Stimulated activated CD4-positive, alpha-beta T cell treated with anti-CD3 and anti-CD28 coated beads, TNF-alpha, amount 100 ng/mL, for 4 hours (primary cell): ENCODE measurements around the gene TTBK2.
"Not testable (repeated sequence)": the region's sequence is repeated elsewhere in the genome, so short reads cannot be mapped to it uniquely, and the experiment has no call there.

Experiments used
- DNase-seq, 3 experiments: peaks; one replicate each; pipeline ENCODE4 v3.0.0-alpha.2; 2020; ENCODE audit warnings: low read depth in 3 of 3

Gene TTBK2

DNA sequence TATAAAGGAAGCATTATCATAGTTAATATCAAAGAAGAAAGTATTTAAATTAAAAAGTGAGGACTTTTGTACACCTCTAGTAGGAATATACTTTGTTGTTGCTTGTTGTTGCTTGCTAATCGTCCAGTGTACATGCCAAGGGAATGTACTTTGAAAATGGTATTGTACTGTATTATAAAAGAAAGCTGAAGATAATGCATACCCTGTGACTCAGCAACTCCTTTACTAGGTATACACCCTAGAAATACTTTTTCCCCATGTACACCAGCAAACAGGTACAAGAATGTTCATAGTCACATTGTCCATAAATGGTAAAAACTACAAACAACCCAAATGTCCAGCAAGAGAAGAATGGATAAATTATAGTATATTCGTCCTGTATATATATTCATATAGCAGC is 12.0 kb downstream of the TTBK2 start:
- no peak for DNase-seq

DNA sequence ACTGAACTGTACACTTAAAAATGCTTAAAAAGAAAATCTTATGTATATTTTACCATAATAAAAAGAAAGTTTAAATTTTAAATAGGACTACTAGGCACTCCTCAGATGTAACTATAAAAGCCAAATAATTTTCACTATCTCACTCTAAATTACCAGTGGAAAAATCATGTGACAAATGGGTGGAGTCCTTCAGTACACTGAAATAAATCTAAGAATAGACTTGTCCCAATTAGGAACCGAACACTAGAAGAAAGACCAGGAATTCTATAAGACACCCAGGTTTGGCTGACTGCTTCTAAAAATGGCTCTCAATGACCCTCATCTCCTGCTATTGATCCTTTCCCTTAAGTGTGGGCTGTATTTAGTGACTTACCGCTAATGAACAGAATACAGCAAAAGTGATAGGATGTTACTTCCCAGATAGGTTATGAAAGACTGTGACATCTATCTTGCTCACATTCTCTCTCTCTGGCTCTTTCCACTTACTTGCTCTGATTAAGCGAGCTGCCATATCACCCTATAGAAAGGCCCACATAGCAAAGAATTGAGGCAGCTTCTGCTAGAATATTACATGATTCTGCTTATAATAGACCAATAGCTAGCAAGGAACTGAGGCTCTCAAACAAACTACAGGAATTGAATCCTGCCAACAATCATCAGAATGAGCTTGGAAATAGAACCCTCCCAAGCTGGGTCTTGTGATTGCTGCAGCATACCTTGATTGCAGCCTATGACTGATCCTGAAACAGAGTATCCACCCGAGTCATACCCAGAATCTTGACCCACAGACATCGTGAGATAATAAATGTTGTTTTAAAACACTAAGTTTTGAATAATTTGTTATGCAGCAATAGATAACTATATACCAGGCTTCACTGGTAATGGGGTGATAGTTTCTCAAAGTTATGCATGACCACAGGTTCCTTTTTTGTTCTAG is 16.9 kb downstream of the TTBK2 start:
- DNase-seq: no peak

DNA sequence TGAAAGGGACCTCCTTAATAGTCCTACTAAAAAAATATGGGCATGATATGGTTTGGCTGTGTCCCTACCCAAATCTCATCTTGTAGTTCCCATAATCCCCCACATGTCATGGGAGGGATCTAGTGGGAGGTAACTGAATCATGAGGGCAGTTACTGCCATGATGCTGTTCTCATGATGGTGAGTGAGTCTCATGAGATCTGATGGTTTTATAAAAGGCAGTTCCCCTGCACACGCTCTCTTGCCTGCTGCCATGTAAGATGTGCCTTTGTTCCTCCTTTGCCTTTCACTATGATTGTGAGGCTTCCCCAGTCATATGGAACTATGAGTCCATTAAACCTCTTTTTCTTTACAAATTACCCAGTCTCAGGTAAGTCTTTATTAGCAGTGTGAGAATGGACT is 26.7 kb downstream of the TTBK2 start:
- not testable (repeated sequence) for DNase-seq

DNA sequence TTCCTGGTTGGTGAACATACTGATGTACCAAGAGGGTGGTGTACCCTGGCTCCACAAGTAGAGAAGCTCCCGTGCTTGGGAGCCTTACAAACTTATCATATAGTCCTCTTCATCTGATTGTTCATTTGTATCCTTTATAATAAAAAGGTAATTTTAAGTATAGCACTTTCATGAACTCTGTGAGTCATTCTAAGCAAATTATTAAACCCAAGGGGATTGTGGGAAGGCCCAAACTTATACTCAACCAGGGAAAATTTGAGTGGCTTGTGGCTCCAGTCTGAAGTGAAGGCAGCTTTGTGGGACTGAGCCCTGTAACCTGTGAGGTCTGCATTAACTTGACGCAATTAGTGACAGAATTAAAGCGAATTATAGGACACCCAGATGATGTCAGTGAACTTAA is 29.0 kb downstream of the TTBK2 start:
- DNase-seq: no peak

DNA sequence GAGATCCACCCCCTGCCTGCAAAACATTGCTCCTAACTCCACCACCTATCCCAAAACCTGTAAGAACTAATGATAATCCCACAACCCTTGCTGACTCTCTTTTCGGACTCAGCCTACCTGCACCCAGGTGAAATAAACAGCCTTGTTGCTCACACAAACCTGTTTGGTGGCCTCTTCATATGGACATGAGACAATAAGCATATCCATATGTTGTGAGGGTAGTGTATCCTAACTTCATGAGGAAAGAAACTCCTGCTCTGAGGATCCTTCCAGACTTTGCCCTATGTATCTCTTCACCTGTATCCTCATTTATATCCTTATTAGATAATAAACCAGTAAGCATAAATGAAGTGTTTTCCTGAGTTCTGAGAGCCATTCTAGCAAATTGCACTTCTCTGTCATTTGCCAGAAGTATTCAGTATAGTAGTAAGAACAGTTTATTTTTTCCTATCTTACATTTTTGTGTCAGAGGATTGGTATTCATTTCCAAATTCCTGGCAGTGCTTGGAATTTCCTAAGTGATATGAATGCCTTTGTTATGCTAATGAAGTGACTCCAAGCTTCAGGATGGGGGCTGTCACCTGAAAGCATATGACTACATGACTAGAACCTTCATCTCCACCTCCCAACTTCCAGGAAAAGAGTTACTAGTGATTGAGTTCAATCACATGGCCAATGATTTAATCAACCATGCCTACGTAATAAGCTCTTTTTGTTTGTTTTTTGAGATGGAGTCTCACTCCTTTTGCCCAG is 30.2 kb downstream of the TTBK2 start:
- DNase-seq: no peak

DNA sequence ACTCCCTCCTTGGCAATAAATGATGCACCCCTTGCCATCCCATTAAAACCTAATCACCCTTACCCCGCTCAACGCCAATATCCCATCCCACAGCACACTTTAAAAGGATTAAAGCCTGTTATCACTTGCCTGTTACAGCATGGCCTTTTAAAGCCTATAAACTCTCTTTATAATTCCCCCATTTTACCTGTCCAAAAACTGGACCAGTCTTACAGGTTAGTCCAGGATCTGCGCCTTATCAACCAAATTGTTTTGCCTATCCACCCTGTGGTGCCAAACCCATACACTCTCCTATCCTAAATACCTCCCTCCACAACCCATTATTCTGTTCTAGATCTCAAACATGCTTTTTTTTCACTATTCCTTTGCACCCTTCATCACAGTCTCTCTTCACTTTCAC is 33.2 kb downstream of the TTBK2 start:
- not testable (repeated sequence) for DNase-seq

DNA sequence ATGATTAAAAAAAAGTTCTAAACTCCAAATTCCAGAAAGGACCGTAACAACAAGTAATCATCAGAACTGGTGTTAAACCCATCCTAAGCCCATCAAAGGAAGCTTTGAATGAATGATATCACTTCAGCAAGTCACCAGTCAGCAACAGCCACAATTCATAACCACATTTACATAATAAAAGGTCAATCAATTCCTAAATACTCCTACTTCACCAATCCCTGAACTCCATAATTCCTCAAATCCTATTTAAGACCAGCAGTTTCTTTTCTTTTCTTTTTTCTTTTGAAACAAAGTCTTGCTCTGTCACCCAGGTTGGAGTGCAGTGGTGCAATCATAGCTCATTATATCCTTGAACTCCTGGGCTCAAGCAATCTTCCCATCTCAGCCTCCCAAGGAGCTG is 40.5 kb downstream of the TTBK2 start:
- DNase-seq: no peak

DNA sequence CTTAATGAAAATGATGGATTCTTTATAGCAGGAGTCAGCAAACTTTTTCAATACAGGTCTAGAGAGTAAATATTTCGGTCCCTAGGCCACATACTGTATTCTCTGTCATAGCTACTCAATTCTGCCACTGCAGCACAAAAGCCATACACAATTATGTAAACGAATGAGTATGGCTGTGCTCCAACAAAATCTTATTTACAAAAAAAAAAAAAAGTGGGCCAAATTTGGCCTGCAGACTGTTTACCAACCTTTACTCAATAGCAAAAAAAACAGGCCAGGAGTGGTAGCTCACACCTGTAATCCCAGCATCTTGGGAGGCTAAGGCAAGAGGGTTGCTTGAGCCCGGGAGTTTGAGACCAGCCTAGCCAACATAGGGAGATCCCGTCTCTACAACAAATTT is 41.1 kb downstream of the TTBK2 start:
- DNase-seq: no peak

DNA sequence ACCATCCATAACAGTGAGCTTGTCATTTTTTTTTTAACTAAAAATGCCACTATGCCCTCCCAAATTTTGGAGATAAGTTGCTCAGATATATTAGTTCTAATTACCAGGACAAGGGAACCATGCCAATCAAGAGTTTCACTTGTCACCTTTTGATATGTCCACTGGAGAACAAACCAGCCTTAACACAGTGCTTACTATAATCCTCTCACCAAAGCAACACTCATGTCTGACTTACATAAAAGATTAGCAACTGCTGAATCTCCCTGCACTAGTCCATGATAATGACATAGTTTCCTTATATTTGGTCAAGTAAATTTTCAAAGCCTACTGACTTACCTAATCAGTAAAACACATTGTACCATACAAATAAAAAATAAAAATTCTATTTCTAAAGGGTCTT is 44.4 kb downstream of the TTBK2 start:
- no peak for DNase-seq

DNA sequence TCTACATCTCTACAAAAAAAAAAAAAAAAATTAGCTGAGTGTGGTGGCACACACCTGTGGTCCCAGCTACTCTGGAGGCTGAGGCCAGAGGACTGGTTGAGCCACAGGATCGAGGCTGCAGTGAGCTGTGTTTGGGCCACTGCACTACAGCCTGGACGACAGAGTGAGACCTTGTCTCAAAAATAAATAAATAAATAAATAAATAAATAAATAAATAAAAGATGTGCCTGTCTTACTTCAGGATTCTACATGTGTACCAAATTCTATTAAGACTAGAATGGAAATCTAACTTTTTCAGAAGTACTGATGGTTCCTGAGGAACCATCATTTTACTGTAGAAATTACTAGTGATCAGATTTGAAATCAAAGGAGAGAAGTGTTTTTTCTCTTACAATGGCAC is 51.9 kb downstream of the TTBK2 start:
- DNase-seq: no peak

DNA sequence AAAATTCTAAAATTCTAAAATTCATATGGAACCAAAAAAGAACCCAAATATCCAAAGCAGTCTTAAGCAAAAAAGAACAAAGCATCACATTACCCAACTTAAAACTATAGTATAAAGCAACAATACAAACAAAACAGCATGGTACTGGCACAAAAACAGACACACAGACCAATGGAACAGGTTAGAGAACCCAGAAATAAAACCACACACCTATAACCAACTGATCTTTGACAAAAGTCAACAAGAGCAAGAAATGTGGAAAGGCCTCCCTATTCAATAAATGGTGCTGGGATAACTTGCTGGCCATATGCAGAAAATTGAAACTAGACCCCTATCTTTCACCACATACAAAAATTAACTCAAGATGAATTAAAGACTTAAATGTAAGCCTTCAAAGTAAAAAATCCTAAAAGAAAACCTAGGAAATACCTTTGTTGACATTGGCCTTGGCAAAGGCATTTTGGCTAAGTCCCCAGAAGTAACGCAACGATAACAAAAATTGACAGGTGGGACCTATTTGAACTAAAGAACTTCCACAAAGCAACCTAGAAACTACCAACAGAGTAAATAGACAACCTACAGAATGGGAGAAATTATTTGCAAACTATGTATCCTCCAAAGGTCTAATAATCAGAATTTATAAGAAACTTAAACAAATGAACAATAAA is 56.9 kb downstream of the TTBK2 start:
- DNase-seq: no peak

DNA sequence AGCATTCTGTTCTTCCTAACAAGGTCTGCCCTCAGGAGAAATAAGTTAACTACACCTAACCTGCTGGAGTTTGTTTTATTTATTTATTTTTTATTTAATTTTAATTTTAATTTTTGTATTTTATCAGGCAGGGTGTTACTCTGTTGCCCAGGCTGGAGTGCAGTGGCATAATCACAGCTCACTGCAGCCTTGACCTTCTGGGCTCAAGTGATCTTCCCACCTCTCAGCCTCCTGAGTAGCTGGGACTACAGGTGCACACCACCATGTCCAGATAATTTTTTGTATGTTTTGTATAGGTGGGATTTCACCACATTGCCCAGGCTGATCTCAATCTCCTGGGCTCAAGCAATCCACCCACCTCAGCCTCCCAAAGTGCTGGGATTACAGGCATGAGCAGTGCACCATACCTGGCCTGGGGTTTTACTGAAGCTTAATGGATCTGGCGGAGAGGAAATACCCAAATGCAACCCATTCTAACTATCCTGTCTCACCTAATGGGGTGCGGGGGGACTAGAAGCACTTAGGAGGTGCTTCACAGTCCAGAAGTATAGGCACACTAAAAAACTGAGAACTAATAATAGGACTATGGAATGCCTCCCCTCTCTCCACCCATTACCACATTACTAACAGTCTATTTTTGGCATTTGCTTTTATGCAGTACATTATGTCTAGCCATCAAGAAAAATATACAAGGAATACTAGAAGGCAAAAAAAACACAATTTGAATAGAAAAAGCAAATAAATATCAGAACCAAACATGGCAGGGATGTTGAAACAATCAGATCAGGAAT is 61.4 kb downstream of the TTBK2 start:
- DNase-seq: no peak

DNA sequence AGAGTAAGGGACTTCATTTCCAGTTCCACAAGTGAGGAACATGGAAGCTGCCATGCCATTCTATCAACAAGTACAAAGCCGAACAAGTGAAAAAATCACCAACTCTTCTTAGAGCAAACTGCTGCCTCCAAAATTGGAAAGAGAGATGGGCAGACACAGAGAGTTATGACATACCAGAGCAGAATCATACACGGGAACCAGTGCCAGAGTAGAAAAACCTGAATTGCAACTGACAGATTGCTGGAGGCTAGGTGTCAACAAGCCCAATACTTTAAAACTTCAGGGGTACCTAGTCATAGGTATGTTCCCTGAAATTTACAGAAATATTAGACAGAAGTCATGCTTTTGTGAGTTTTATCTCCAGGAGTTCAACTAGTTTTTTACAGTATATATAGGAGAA is 62.0 kb downstream of the TTBK2 start:
- no peak for DNase-seq

DNA sequence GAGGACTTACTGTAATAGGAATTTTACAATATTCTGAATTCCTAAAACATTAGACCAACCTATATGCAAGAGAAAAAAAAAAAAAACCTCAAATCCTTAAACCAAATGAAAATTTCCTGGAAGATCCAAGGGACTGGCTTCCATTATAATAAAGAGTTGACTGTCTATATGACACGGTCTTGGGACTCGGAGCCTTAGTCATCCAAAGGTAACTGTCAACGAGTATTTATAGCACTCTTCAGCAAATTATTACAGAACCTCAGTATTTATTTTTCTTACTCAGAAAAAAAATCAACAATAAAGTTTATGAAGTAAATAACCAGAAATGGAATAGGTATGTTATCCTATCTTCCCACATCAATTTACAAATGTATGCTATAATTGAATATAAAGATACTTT is 66.0 kb downstream of the TTBK2 start:
- no peak for DNase-seq

DNA sequence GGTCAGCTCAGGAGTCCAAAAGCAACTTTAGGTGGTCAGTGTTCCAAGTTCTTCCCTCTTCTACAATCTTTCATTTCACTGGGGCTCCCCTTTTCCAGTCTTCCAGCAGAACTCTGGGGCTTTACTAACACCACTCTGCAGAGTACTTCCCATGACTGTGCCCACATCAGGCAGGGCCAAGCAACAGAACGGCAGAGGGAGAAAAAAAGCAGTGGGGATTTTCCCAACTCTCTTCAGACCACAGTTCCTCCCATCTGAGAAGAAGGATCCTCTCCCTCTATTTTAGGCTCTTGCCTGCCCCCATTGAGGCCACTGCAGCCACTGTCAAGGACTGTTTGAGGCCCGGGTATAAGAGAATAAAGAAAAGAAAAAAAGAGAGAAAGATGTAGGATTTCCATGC is 70.7 kb downstream of the TTBK2 start:
- no peak for DNase-seq

DNA sequence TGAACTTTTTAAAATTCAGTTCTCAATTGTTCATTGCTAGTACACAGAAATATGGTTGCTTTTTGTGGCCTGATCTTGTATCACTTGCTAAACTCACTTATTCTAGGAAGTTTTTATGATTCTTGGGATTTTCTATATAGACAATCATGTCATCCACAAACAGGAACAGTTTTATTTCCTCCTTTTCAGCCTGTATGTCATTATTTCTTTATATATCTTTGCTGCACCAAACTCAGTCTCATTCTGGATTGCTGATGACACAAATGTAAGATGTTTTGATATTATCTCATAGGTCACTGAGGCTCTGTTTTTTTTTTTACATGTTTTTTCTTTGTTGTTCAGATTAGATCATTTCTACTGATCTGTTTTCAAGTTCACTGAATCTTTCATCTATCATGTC is 71.7 kb downstream of the TTBK2 start:
- DNase-seq: no peak

DNA sequence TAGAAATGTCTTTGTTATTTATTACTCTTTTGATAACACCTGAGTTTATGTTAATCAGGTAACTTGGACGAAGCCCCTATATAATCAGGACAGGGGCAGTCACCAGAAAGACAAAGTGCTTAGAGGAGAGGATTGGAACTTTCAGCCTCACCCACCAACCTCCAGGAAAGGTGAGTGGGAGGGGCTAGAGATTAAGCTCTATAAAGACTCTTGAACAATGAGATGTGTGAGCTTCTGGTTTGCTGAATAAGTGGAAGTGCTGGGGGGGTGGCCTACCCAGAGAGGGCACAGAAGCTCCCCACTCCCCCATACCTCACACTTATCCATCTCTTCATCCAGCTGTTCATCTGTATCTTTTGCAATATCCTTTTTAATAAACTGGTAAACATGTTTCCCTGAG is 73.9 kb downstream of the TTBK2 start:
- no peak for DNase-seq

DNA sequence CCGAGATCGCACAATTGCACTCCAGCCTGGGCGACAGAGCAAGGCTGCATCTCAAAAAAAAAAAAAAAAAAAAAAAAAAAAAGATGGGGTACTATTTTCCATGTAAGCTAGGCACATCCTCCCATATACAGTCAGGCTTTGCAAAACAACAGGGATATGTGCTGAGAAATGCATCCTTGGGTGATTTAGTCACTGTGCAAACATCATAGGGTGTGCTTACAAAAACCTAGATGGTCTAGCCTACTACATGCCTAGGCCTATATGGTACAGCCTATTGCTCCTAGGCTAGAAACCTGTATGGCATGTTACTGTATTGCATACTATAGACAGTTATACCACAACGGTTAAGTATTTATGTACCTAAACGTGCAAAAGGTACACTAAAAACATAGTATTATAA is 75.0 kb downstream of the TTBK2 start:
- no peak for DNase-seq

DNA sequence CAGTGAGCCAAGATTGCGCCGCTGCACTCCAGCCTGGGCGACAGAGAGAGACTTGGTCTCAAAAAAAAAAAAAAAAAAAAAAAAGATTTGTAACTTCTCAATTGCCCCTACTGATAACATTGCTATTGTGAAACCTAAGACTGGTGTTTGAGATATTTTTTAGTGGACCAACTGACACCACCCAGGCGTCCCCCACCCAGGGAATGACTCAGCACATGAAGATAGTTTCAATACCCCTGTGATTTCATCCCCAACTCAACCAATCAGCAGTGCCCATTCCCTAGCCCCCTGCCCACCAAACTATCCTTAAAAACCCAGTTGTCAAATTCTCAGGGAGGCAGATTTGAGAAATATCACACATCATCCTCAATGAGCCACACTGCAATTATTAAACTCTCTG is 76.9 kb downstream of the TTBK2 start:
- no peak for DNase-seq

DNA sequence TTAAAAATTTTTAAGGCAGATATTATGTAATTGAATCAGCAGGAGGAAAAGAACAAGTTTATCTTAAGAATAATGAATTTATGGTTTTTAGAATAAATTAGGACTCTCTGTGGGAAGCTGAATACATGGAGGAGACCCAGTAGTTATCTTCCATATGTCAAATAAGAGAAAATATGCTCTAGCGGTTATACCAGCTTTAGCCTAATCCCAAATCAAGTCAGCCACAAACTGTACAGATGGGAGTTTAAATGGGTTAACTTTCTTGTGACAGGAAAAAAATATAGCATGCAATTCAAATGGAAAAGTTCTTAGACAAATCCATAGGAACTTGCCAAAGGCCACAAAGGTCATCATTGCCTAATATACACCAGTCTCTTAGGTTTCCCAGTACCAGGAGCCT is 84.3 kb downstream of the TTBK2 start:
- no peak for DNase-seq

DNA sequence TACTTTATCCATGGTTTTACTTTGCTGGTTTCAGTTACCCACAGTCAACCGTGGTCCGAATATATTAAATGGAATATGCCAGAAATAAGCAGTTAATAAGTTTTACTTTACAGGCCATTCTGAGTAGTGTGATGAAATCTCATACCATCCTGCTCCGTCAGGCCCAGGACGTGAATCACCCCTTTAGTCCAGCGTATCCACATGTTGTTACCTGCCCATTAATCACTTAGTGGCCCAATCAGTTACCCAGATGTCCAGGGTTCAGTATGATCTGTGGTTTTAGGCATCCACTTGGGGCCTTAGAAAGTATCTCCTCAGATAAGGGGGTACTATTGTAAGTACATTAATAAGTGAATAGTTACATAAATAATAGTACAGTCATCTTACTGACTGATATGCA is 88.0 kb downstream of the TTBK2 start:
- no peak for DNase-seq
